NCI-H446 treated with DMSO at 0.1 percent for 48 hours (cell line): Measurements from ENCODE around the gene RNF8.
A peak's percentile ranks its signal among the peaks of the same experiment; 100 is the strongest.
"Not testable (repeated sequence)": the region's sequence is repeated elsewhere in the genome, so short reads cannot be mapped to it uniquely, and the experiment has no call there.

Experiments
- DNase-seq: peaks from one replicate; lab custom pipeline; 2025; lab: John Stamatoyannopoulos, UW

The RNF8 gene

DNA sequence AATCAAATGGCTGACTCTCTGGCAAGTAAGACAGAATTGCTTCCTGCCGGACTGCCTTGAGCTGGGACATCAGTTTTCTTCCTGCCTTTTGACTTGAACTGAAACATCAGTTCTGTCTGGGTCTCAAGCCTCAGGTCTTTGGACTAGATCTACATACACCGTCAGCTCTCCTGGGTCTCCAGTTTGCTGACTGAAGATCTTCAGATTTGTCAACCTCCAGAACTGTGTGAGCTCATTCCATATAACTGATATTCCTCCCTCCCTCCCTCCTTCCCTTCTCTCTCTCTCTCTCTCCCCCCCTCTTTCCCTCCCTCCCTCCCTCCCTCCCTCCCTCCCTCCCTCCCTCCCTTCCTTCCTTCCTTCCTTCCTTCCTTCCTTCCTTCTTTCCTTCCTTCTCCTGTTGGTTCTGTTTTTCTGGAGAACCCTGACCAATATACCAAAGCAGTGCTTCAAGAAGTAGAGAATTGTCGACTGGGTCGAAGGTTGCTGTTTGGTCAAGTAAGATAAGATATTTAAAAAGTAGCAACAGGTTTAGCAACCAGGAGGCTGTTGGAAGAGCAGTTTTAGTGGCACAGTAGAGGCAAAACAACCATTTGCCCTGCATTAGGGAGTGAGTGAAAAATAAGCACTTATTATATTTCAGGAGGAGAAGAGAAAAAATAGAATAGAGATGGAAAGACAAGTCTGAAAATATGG, 46.2 kb downstream of the RNF8 start:
- no peak for DNase-seq

DNA sequence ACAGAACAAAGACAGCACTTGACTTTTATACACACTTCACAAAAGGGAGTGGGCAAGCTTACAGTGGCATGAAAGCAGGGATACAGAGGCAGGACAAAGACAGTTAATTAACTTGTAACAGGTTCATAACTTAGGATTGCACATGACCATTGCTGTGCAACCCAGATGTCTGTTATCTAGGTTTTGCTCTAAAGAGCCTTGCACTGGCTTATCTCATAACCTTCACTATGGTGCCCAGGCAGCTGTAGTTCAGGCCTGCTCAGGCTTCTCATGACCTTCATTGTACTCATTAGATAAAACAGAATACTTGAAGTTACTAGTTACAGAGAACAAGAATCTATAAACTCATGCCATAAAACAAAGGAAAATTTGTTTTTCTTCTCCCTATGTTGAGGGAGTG, 47.9 kb downstream of the RNF8 start:
- DNase-seq: not testable (repeated sequence)

- DNase-seq: peak; percentile 64
These were observed 53.1 kb downstream of the RNF8 start for GRCh38 chr6:37406726-37407341.

DNA sequence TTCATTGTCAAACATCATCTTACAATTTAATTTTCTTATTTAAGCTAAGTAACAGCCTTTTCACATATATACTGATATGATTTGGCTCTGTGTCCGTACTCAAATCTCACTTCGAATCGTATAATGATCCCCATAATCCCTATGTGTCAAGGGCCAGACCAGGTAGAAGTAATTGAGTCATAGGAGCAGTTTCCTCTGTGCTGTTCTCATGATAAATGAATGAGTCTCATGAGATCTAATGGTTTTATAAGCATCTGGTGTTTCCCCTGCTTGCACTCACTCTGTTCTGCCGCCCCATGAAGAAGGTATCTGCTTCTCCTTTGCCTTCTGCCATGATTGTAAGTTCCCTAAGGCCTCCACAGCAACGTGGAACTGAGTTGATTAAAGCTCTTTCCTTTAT, 54.2 kb downstream of the RNF8 start:
- no peak for DNase-seq

- no peak for DNase-seq
These were observed 55.7 kb downstream of the RNF8 start for GRCh38 chr6:37409501-37409900.

DNA sequence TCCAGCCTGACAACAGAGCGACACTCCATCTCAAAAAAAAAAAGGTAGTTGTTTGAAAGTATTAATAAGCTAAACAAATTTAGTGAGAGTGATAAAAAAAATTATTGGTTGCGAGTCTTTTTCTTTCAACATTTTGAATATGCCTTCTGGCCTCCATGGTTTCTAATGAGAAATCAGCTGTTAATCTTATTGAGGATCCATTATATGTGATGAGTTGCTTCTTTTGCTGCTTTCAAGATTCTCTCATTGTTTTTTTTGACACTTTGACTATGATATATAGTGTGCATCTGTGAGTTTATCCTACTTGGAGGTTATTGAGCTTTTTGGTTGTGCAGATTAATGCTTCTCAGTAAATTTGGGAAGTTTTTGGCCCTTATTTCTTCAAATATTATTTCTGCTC, 63.6 kb downstream of the RNF8 start:
- no peak for DNase-seq

DNA sequence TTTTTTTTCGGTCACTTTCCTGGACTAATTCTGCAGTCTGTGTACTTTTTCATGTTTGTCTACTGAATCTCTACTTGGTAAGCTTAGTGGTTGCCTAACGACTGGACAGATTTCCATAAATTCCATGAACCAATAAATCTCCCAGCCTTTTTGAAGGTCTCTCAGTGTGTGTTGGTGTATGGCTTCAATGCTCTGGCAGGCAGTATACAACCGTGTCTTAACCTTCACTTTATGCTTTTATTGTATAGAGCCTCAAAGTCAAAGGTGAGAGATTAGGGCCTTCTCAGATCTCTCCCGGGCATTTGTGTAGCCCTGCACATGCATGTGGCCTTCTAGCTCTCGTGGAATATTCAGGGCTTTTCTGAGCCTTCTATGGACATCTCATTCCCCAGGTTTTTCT, 64.9 kb downstream of the RNF8 start:
- DNase-seq: no peak

- DNase-seq: no peak
These were observed 72.5 kb downstream of the RNF8 start for GRCh38 chr6:37426058-37426944.

- DNase-seq: no peak
These were observed 73.2 kb downstream of the RNF8 start for GRCh38 chr6:37426945-37427510.

- no peak for DNase-seq
These were observed 75.6 kb downstream of the RNF8 start for GRCh38 chr6:37429352-37429750.

- no peak for DNase-seq
These were observed 78.8 kb downstream of the RNF8 start for GRCh38 chr6:37432590-37432915.

- DNase-seq: peak; percentile 75
These were observed 79.3 kb downstream of the RNF8 start, which contains the start of gene CMTR1 for GRCh38 chr6:37432916-37433656. Gene CMTR1, plus strand, starts transcription at chr6:37433221. Its CDS starts 2,409 bp downstream, at chr6:37435630.

DNA sequence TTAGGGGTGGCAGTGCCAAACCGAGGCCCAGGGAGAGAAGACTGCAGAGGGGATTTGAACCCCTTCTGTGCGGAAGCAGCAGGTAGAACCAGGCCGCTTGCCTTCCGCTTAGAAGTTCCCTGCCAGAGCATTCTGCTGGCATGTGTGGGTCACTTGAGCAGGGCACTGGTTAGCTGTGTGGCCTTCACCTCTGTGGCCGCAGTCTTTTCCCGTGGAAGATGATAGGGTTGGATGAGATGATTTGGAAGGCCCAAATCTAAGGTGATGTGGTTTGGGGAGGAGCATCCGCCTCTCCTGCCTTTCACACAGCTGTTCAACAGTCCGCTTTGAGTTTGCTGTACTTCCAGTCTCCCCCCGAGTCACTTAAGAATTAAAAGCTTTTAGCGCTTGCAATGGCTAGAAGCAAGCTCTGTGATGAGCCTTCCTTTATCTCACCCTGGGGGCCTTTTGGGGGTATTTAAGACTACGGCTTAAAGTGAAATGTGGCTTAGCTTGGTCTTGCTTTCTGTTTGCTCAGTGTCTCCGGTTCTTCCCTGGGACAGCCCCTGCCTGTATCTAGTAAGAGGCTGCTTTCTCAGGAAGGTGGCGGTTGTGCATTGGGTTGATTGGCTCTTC, 80.0 kb downstream of the RNF8 start:
- DNase-seq: no peak

DNA sequence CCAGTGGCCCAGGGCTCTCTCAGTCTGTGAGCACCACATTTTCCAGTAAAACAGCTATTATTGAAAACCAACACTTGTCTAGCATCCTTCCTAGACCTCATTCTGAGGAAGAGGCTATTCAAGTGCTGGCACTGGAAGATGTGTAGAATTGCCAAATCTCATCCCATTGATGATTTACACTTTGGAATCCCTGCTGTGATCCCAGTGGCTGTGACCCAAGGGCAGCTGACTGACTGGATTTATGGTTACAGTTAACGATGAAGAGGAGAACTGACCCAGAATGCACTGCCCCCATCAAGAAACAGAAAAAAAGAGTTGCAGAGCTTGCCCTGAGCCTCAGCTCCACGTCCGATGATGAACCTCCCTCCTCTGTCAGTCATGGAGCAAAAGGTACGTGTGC, 81.6 kb downstream of the RNF8 start:
- peak; percentile 7 for DNase-seq

- DNase-seq: no peak
These were observed 82.0 kb downstream of the RNF8 start for GRCh38 chr6:37435816-37436215.

GRCh38 chr6:37438930-37439329, 85.1 kb downstream of the RNF8 start:
- DNase-seq: no peak

DNA sequence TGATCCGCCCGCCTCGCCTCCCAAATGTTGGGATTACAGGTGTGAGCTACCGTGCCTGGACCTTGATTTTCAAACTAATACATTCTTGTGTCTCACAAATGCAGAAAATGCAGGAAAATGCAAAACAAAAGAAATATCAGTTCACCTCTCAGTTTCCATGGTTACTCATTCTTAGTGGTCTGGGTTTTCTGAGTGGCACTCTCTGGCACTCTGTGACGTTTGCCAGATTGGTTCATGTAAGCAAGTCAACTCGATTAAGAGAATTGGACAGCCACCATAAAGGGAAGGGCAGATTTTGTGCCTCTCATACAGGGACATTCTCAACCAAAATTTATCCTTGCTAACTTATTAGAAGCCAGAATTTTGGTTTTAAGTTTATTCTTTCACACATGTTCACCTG, 87.9 kb downstream of the RNF8 start:
- DNase-seq: no peak

- no peak for DNase-seq
These were observed 88.8 kb downstream of the RNF8 start for GRCh38 chr6:37442416-37443215.

DNA sequence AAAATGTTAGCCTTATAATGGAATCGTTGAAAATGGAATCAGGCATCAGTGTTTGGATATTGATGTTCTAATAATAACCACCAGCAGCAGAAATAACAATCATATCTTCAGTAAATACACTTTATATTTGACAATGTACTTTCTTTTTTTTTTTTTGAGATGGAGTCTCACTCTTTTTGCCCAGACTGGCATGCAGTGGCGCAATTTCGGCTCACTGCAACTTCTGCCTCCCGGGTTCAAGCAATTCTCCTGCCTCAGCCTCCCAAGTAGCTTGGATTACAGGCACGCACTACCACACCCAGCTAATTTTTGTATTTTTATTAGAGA, 89.4 kb downstream of the RNF8 start:
- not testable (repeated sequence) for DNase-seq
